Measurements from ENCODE around the gene MBTD1.
"Not testable (repeated sequence)": the region's sequence is repeated elsewhere in the genome, so short reads cannot be mapped to it uniquely, and the experiment has no call there.

MBTD1 gene

DNA sequence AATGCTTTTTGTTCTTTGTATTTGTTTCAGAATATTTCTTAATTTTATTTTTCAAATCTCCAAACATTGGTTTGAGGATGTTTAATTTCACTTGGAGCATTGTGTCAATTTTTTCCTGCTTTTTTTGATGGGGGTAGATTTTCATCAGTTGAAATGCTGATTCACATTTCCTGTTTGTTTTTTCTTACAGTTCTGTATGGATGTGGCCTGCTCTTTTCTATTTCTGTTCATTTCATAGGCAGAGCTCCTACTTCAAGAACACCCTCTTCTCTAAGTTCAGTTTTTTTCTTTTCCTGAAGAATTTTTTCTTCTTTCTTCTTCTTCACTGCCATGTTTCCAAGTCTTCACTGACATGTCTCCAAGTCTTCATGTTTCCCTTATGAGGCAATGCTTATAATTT, 8.8 kb downstream of the MBTD1 start:
- DNase-seq: no peak

GRCh38 chr17:51250314-51250840, 9.5 kb downstream of the MBTD1 start:
- DNase-seq: no peak

- no peak for DNase-seq
Observed at GRCh38 chr17:51245535-51245934, 14.3 kb downstream of the MBTD1 start.

GRCh38 chr17:51244041-51244440, 15.8 kb downstream of the MBTD1 start:
- DNase-seq: no peak

- no peak for DNase-seq
Observed at GRCh38 chr17:51240275-51240674, 19.6 kb downstream of the MBTD1 start.

GRCh38 chr17:51238255-51238887, 21.5 kb downstream of the MBTD1 start:
- no peak for DNase-seq

- DNase-seq: no peak
Observed at GRCh38 chr17:51234162-51234561, 25.7 kb downstream of the MBTD1 start.

DNA sequence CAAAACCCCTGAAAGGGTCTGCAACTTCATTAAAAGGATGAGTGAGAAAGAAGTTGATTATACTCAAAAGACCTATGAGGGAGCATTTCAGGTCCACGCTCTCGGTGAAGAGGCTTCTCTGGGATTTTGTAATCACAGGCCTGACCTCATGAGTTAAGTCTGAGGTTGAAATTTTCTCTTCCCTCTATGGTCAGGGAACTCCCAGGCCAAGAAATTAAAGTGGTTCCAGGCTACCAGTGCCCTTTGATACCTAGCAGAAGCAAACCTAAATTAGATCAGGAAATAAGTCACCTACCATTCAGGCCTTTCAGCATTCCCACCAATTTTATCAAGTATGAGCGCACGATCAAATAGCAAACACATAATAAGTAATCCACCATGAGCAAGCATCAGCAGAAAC, 27.9 kb downstream of the MBTD1 start:
- DNase-seq: no peak

GRCh38 chr17:51230306-51230705, 29.5 kb downstream of the MBTD1 start:
- no peak for DNase-seq

- no peak for DNase-seq
Observed at GRCh38 chr17:51229889-51230288, 30.0 kb downstream of the MBTD1 start.

DNA sequence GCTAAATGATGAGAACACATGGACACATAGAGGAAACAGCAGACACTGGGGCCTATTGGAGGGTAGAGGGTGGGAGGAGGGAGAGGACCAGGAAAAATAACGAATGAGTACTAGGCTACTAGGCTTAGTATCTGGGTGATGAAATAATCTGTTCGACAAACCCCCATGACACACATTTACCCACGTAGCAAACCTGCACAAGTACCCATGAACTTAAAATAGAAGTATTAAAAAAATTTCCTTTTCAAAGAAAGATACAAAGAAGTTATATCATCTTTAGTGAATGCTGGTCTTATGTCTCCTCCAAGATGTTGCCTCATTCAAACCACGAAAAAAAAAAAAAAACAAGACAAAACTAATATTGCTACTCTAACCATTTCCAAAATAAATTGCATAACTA, 31.7 kb downstream of the MBTD1 start:
- DNase-seq: no peak

GRCh38 chr17:51225523-51225922, 34.3 kb downstream of the MBTD1 start:
- not testable (repeated sequence) for DNase-seq

DNA sequence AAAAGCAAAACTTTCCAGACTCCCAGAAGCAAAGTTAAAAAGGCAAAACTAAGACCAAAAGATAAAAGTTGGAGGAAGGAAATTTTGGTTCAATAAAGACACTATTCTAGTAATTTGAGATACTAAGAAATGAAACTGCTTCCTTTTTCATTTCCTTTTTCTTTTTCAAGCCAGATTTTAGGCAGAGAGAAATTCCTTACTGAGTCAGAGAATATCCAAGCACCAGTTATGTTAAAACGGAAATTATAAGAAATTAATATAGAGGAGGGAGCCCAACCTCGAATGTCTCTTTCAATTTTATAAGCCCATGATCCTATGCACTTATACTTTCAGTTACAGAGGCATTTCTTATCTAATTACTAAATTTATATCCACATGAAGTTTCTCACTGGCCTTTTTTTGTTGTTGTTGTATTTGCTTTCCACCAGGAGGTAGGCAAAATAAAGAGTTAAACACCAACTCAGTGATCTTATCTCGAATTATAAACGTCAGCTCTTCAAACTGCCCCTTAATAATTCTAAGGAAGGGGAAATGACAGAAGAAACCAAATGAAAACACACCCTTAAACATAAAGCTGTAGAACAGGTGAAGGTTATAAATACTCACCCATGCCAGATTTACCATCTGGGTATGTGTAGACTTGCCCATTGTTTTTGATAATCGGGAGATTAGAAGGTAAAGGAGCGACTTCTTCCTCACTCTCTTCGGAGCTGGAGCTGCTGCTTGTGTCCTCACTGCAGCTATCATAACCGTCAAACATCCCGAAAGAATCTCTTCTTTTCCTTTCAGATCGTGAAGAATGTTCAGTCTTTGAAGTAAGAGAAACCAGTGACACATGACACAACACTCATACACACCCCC, 35.2 kb downstream of the MBTD1 start:
- DNase-seq: no peak

- no peak for DNase-seq
Observed at GRCh38 chr17:51221322-51221721, 38.5 kb downstream of the MBTD1 start.

DNA sequence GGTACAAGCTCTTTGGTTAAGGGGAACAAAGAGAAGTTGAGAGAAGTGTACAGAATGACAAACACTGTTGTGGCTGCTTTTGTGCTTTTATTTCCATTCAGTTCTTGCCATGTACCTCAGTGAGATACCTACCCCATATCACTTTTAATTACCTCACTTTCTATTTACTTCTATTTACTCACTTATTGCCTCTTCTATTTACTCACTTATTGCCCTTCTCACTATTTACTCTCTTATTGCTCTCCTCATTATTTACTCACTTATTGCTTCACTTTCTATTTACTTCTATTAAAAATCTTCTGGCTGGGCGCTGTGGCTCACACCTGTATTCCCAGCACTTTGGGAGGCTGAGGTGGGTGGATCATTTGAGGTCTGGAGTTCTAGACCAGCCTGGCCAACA, 41.9 kb downstream of the MBTD1 start:
- no peak for DNase-seq

DNA sequence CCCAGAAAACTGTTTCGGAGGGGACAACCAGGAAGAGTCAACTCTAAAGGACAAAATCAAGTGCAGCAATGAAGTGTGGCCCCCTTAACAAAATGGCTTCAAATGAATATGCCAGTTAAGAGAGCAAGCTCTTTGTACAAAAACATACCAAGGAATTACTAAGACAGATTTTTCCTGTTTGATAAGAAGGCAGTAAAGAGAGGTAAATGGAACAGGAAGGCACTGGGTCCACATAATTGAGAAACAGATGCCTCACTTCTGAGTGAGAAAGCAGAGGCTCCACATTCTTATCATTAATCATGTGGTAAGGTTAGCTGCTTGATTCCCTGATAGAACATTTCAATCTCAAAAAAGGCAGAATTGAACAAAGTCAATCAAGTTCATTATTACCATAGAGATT, 44.9 kb downstream of the MBTD1 start:
- no peak for DNase-seq

GRCh38 chr17:51203838-51204237, 56.0 kb downstream of the MBTD1 start:
- DNase-seq: no peak

GRCh38 chr17:51200846-51201245, 59.0 kb downstream of the MBTD1 start:
- DNase-seq: no peak

DNA sequence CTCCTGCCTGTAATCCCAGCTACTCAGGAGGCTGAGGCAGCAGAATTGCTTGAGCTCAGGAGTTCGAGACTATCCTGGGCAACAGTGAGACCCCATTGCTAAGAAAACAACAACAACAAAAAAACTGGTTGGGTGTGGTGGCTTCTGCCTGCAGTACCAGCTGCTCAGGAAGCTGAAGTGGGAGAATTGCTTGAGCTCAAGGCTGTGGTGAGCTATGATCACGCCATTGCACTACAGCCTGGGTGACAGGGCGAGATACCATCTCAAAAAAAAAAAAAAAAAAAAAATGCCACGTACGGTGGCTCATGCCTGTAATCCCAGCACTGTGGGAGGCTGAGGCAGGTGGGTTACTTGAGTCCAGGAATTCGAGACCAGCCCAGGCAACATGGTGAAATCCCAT, 59.6 kb downstream of the MBTD1 start:
- no peak for DNase-seq

GRCh38 chr17:51197754-51198153, 62.1 kb downstream of the MBTD1 start:
- DNase-seq: no peak

GRCh38 chr17:51191895-51192294, 68.0 kb downstream of the MBTD1 start:
- DNase-seq: no peak

GRCh38 chr17:51189628-51190027, 70.2 kb downstream of the MBTD1 start:
- no peak for DNase-seq

DNA sequence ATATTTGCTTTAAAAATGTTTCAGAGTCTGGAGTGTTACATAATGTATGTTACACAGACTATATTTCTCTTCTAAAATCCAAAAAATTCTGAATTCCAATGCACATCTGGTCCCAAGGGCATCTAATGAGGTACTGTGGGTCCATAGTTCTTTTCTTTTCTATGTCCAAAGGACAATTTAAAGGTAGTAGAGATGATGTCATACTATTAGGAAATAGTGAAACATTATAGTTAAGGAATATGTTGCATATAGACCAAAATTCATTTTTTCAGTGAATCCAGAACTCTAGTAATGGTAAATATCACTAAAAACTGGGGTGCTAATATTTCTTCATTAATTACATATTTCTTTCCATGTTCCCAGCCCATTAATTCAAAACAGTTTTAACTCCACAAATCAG, 70.7 kb downstream of the MBTD1 start:
- DNase-seq: no peak

DNA sequence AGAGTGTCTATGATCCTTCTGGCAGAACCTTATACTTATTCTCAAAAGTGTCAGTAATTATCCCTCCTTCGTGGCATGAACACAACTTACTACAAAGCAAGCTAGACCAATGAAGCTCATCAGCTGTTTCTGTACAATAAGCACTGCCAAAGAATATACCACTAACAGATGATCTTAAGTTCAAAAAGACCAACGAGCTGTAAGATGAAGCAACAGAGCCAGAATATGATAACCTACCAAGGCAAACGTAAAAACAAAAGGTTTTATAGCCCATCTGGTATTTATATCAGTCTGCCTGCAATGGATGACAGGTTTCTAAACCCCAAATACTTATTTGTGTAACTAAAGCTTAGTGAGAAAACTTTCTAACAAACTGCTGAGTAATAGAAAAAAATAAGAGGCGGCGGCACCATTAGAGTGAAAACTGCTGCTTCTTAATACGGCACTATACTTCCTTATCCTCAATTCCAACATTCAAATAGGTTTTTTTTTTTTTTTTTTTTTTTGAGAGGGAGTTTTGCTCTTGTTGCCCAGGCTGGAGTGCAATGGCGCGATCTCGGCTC, 71.5 kb downstream of the MBTD1 start:
- DNase-seq: no peak

Measured in DMS79 (cell line).